Natural killer cell (primary cell): Measurements from ENCODE around the gene CCDC102A. TPM values are rescaled to one million over a fixed set of nuclear protein-coding genes. Genes with fewer than 3 reads are reported as not detected.

Source experiments
- ATAC-seq, 3 donors: fragments of 150-1000 bp in 2 of 3; fragments of 200-7000 bp in 1 of 3; cut with Tn5 transposase; 1 replicate in 1 of 3; 2 replicates in 2 of 3; pipeline ENCODE4 v1.10.0; 2021; ENCODE audit warnings: mild to moderate bottlenecking in 2 of 3, moderate library complexity in 2 of 3
- DNase-seq, 2 donors: peaks; one replicate each; pipeline versions ENCODE4 v3.0.0 to v3.0.0-alpha.2; 2013 to 2021; ENCODE audit warnings: mixed read lengths in 1 of 2
- H3K27ac ChIP-seq: one replicate; pipeline ENCODE4 v1.5.1; 2013; ENCODE audit warnings: mild to moderate bottlenecking, low read length
- H3K27me3 ChIP-seq: one replicate; pipeline ENCODE4 v1.6.1; 2013; ENCODE audit warnings: low read length; ENCODE audit not compliant: control insufficient read depth, insufficient read depth
- H3K36me3 ChIP-seq: one replicate; pipeline ENCODE4 v1.6.1; 2013; ENCODE audit warnings: low read length; ENCODE audit not compliant: control insufficient read depth, insufficient read depth
- H3K4me1 ChIP-seq: one replicate; pipeline ENCODE4 v1.6.1; 2013; ENCODE audit warnings: low read length; ENCODE audit not compliant: control insufficient read depth, insufficient read depth
- H3K4me3 ChIP-seq: one replicate; pipeline ENCODE4 v1.5.1; 2013; ENCODE audit warnings: low read length
- H3K9me3 ChIP-seq: one replicate; pipeline ENCODE4 v1.6.1; 2013; ENCODE audit warnings: low read length; ENCODE audit not compliant: control insufficient read depth, insufficient read depth
- H3K27ac Mint-ChIP-seq, 2 donors: one replicate each; pipeline ENCODE4 v1.8.0; 2022; ENCODE audit warnings: mild to moderate bottlenecking in 2 of 2, mixed read lengths in 2 of 2, moderate library complexity in 1 of 2
- H3K27me3 Mint-ChIP-seq, 2 donors: one replicate each; pipeline ENCODE4 v1.8.0; 2022; ENCODE audit warnings: low read depth in 2 of 2, mixed read lengths in 2 of 2
- H3K36me3 Mint-ChIP-seq: one replicate; pipeline ENCODE4 v1.8.0; 2022; ENCODE audit warnings: mixed read lengths
- H3K4me1 Mint-ChIP-seq, 2 donors: one replicate each; pipeline ENCODE4 v1.8.0; 2022; ENCODE audit warnings: mixed read lengths in 2 of 2
- H3K4me3 Mint-ChIP-seq: one replicate; pipeline ENCODE4 v1.8.0; 2022; ENCODE audit warnings: mild to moderate bottlenecking, moderate library complexity, mixed read lengths
- H3K9me3 Mint-ChIP-seq, 2 donors: one replicate each; pipeline ENCODE4 v1.8.0; 2022; ENCODE audit warnings: mixed read lengths in 2 of 2
- WGBS: methylation state at CpG from one replicate; pipeline ENCODE4 v1.1.7; 2013; ENCODE audit warnings: missing lambda C conversion rate; ENCODE audit not compliant: insufficient coverage; 5-methylcytosine and 5-hydroxymethylcytosine counted together
- intact Hi-C: fragments of 100-400 bp; cut with micrococcal nuclease; formaldehyde crosslinking; loops from one replicate; pipeline ENCODE4 v1.14.2; 2022
- total RNA-seq, 4 donors: library from RNA; stranded (reverse); fragments of 120-200 nt in 1 of 4; gene quantifications; one replicate each; pipeline versions ENCODE4 v1.2.3 to v1.2.4, GENCODE V29; 2013 to 2022
- TF ChIP-seq, protein P1 (sequence below): fragments of 200-600 bp; IDR thresholded peaks from one replicate; pipeline ENCODE4 v1.8.0; 2022; ENCODE audit warnings: antibody characterized with exemption

CCDC102A gene
- total RNA-seq = 10 to 100 TPM; 15.5 to 24.4 (median 17.1) TPM
- 15.3 TPM for total RNA-seq (2013)

DNA sequence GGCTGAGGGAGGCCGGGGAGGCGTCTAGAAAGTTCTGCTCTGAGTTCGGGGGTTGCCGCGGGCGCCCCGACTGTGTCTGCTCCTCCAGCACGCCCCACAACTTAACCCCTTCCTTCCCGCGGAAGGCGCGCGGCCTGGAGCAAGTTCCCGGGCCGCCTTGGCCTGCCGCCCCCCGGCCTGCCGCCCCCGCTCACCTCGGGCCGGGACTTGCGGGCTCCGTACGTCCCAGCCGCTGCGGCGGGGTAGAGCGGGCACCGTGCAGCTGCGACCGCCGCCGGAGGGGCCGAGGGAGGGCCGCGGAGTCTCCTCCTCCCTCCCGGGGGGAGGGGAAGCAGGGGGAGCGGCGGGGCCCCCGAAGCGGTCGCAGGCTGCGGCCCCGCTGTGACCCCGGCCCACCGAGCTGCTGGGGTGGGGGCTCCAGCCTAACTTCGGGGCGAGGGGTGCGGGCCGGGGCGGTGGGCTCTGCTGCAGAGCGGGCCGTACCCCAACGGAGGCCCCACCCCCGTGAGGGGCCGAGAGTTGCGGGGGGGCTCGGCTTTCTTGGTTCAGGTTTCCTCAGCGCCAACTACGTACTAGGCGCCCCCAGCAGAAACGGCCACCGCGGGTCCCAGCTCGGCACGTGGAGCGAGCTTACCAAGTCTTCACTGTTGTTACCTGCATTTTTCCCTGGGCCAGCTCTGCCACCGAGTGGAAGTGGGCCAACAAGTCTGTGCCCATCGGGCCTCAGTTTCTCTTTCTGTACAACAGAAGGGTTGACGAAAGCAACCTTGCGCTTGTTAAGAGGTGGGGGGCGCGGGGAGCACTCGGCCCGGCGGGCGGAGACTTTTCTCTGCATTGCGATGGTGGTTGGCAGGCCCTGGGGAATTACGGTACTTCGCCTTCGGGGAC, at the start of gene CCDC102A:
Gene CCDC102A, minus strand, starts transcription at position 266 of the 888 bp plus-strand sequence. CDS start 7,394 bp downstream, outside the sequence.
- peaks cover 61 to 81% of the 10 kb centered on the region in 2 donors for H3K4me1 Mint-ChIP-seq
- H3K27ac Mint-ChIP-seq = peak within 1 kb of the TSS; percentile 99
- no peaks in the 10 kb centered on the region for H3K27me3 Mint-ChIP-seq
- peaks cover 86% of the 10 kb centered on the region for H3K4me1 ChIP-seq
- intact Hi-C loops = loop anchor here (2.0 to 5.0 kb wide), 3 partner anchors 41 to 201 kb away; partner anchors contain the start of genes DOK4 and KATNB1
- no peaks in the 10 kb centered on the region for H3K9me3 ChIP-seq
- DNase-seq (peak in 1 of 2 donors; percentile 39), ATAC-seq (peak; percentile 29 to 35 (median 32))
- H3K4me3 Mint-ChIP-seq = peak within 1 kb of the TSS; percentile 90
- H3K27me3 ChIP-seq = no peaks in the 10 kb centered on the region
- under 1% methylated on average over 81 of the region's 81 CpGs for WGBS
- peak within 1 kb of the TSS; percentile 45 for H3K4me3 ChIP-seq
- H3K36me3 ChIP-seq = no peaks in the 10 kb centered on the region
- H3K27ac ChIP-seq = peak within 1 kb of the TSS; percentile 95
- H3K36me3 Mint-ChIP-seq = no peaks in the 10 kb centered on the region
- TF ChIP-seq, protein P1, sequence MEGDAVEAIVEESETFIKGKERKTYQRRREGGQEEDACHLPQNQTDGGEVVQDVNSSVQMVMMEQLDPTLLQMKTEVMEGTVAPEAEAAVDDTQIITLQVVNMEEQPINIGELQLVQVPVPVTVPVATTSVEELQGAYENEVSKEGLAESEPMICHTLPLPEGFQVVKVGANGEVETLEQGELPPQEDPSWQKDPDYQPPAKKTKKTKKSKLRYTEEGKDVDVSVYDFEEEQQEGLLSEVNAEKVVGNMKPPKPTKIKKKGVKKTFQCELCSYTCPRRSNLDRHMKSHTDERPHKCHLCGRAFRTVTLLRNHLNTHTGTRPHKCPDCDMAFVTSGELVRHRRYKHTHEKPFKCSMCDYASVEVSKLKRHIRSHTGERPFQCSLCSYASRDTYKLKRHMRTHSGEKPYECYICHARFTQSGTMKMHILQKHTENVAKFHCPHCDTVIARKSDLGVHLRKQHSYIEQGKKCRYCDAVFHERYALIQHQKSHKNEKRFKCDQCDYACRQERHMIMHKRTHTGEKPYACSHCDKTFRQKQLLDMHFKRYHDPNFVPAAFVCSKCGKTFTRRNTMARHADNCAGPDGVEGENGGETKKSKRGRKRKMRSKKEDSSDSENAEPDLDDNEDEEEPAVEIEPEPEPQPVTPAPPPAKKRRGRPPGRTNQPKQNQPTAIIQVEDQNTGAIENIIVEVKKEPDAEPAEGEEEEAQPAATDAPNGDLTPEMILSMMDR = no peak
- no peaks in the 10 kb centered on the region for H3K9me3 Mint-ChIP-seq

DNA sequence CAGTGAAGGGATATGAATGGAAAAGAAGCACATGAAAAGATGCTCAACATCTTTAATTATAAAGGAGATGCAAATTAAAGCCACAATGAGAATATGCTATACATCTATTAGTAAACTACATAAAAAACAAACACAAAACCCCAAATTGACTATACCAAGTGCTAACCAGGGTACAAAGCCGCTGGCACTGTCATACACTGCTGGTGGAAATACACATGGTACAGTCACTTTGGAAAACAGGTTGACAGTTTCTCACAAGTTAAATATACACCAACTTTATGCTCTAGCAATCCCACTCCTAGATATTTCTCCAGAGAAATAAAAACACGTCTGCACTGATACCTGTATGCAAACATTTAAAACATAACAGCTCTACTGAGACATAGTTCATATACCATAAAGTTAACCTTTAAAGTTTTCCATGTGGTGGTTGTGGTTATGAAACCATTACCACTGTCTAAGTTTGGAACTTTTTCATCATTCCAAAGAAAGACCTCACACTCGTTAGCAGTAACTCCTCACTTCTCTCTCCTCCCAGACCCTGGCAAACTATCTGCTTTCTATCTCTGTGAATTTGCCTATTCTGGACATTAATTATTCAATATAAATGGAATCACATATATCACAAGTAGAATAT, 48.8 kb upstream of the CCDC102A start:
- DNase-seq = no peak
- Histone ChIP-seq H3K4me1 (peaks cover 84% of the 10 kb centered on the region), H3K27ac (peak overlapping the region; percentile 4), H3K9me3 (no peaks in the 10 kb centered on the region), H3K27me3 (no peaks in the 10 kb centered on the region), H3K36me3 (no peaks in the 10 kb centered on the region), H3K4me3 (no peak overlapping the region)
- H3K36me3 Mint-ChIP-seq = no peaks in the 10 kb centered on the region
- H3K9me3 Mint-ChIP-seq = no peaks in the 10 kb centered on the region
- ATAC-seq = peak in 2 of 3 donors; percentile 20 to 37
- peak overlapping the region; percentile 94 to 97 for H3K27ac Mint-ChIP-seq
- peaks cover 76 to 80% of the 10 kb centered on the region in 2 donors for H3K4me1 Mint-ChIP-seq
- intact Hi-C loops = no loop called here
- peak overlapping the region; percentile 76 for H3K4me3 Mint-ChIP-seq
- WGBS = 17% methylated on average over 2 of the region's 3 CpGs
- TF ChIP-seq, protein P1 = no peak
- no peaks in the 10 kb centered on the region for H3K27me3 Mint-ChIP-seq

DNA sequence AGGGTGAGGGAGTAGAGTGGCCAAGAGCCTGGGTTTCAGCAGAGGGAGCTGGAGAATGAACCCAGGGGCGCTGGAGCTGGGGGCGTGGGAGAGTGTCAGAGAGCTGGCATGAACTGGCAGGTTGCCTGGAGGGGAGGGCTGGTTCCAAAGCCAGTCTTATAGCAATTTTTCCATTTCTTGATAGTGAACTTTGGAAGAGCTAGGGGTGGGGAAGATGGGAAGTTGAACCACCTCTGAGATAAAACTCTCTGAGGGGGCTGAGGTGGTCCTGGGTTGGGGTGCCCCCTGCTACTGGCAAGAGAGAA, 42.9 kb upstream of the CCDC102A start:
- no peaks in the 10 kb centered on the region for H3K36me3 Mint-ChIP-seq
- peaks cover 77 to 85% of the 10 kb centered on the region in 2 donors for H3K4me1 Mint-ChIP-seq
- WGBS = 70% methylated on average over 2 of the region's 2 CpGs
- TF ChIP-seq, protein P1 = no peak
- H3K4me1 ChIP-seq = peaks cover 80% of the 10 kb centered on the region
- H3K27ac Mint-ChIP-seq = peak overlapping the region; percentile 94 to 97
- H3K27me3 Mint-ChIP-seq = no peaks in the 10 kb centered on the region
- DNase-seq (no peak), ATAC-seq (no peak)
- intact Hi-C loops = loop anchor here (5.0 to 10.0 kb wide), 3 partner anchors 42 to 315 kb away; partner anchors contain the start of gene CCDC102A
- peaks cover 17% of the 10 kb centered on the region for H3K36me3 ChIP-seq
- no peaks in the 10 kb centered on the region for H3K9me3 Mint-ChIP-seq
- no peaks in the 10 kb centered on the region for H3K9me3 ChIP-seq
- H3K4me3 ChIP-seq = no peak overlapping the region
- peak overlapping the region; percentile 72 for H3K27ac ChIP-seq
- peak overlapping the region; percentile 82 for H3K4me3 Mint-ChIP-seq
- no peaks in the 10 kb centered on the region for H3K27me3 ChIP-seq
